Measurements from ENCODE around the gene RAB40B. TPM values are rescaled to one million over a fixed set of nuclear protein-coding genes. Genes with fewer than 3 reads are reported as not detected.

Gene RAB40B
- total RNA-seq, 1 donor from 2014 or later: 4.9 TPM

- H3K4me1 Mint-ChIP-seq: no peaks in the 10 kb centered on the region
- H3K9me3 Mint-ChIP-seq: no peaks in the 10 kb centered on the region
- H3K27ac Mint-ChIP-seq: no peak overlapping the region
- intact Hi-C loops (cut with micrococcal nuclease): no loop called here
- H3K36me3 Mint-ChIP-seq (ENCODE audit: low read depth): peaks cover 29% of the 10 kb centered on the region
- H3K4me3 Mint-ChIP-seq: no peak overlapping the region
- DNase-seq: no peak
- H3K27me3 Mint-ChIP-seq: no peaks in the 10 kb centered on the region
Observed at GRCh38 chr17:82726427-82726826, 27.9 kb upstream of the RAB40B start.

DNA sequence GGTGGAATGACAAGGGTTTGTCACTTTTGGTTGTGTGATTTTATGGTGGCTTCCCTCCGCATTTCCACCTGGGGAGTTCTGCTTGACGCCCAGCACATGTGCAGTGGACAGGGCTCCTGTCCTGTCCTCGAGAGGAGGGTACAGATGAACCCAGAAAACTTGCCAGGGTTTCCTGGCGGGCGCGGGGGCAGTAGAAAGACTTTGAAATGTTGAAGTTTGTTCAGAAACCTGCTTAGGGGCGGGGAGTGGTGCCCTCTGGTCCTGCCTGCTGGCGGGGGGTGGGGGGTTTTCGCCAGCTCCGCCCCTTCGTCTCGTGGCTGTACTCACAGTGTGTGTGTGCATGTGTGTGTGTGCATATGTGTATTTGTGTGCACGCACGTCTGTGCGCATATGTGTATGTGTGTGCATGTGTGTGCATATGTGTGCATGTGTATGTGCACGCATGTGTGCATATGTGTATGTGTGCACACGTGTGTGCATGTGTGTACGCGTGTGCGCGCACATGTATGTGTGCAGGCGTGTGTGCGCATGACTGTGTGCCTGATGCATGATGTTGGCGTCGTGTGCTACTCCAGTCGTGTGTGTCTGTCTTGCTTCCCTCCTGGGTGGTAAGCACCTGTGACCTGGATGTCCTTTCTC is 24.8 kb upstream of the RAB40B start:
- H3K27me3 Mint-ChIP-seq: no peaks in the 10 kb centered on the region
- H3K4me3 Mint-ChIP-seq: no peak overlapping the region
- peaks cover 3% of the 10 kb centered on the region for H3K4me1 Mint-ChIP-seq
- no peak for DNase-seq
- H3K36me3 Mint-ChIP-seq (ENCODE audit: low read depth): peaks cover 29% of the 10 kb centered on the region
- H3K27ac Mint-ChIP-seq: no peak overlapping the region
- no peaks in the 10 kb centered on the region for H3K9me3 Mint-ChIP-seq
- intact Hi-C loops (cut with micrococcal nuclease): no loop called here

GRCh38 chr17:82722341-82723013 is 24.0 kb upstream of the RAB40B start:
- Mint-ChIP-seq H3K36me3 (ENCODE audit: low read depth) (peaks cover 32% of the 10 kb centered on the region), H3K4me1 (peaks cover 10% of the 10 kb centered on the region), H3K9me3 (no peaks in the 10 kb centered on the region), H3K27me3 (no peaks in the 10 kb centered on the region), H3K27ac (no peak overlapping the region), H3K4me3 (no peak overlapping the region)
- intact Hi-C loops (cut with micrococcal nuclease): no loop called here
- no peak for DNase-seq

- H3K27me3 Mint-ChIP-seq: no peaks in the 10 kb centered on the region
- H3K27ac Mint-ChIP-seq: no peak overlapping the region
- intact Hi-C loops (cut with micrococcal nuclease): no loop called here
- no peak overlapping the region for H3K4me3 Mint-ChIP-seq
- no peak for DNase-seq
- H3K9me3 Mint-ChIP-seq: no peaks in the 10 kb centered on the region
- H3K36me3 Mint-ChIP-seq (ENCODE audit: low read depth): peaks cover 29% of the 10 kb centered on the region
- H3K4me1 Mint-ChIP-seq: peaks cover 19% of the 10 kb centered on the region
Observed at GRCh38 chr17:82720204-82720603, 21.7 kb upstream of the RAB40B start.

GRCh38 chr17:82718986-82719685 is 20.6 kb upstream of the RAB40B start:
- Mint-ChIP-seq H3K36me3 (ENCODE audit: low read depth) (peaks cover 29% of the 10 kb centered on the region), H3K4me1 (peaks cover 19% of the 10 kb centered on the region), H3K27me3 (no peaks in the 10 kb centered on the region), H3K27ac (no peak overlapping the region), H3K4me3 (peak overlapping the region; percentile 95), H3K9me3 (no peaks in the 10 kb centered on the region)
- intact Hi-C loops (cut with micrococcal nuclease): no loop called here
- no peak for DNase-seq

- H3K36me3 Mint-ChIP-seq (ENCODE audit: low read depth): peaks cover 16% of the 10 kb centered on the region
- peak; percentile 97 for DNase-seq
- H3K4me3 Mint-ChIP-seq: peak within 1 kb of the TSS; percentile 95
- H3K27me3 Mint-ChIP-seq: no peaks in the 10 kb centered on the region
- peak within 1 kb of the TSS; percentile 90 for H3K27ac Mint-ChIP-seq
- intact Hi-C loops (cut with micrococcal nuclease): loop anchor here (1.0 kb wide), 2 partner anchors 18 to 36 kb away; partner anchors contain the start of genes RAB40B and TBCD
- peaks cover 19% of the 10 kb centered on the region for H3K4me1 Mint-ChIP-seq
- no peaks in the 10 kb centered on the region for H3K9me3 Mint-ChIP-seq
Observed at GRCh38 chr17:82716203-82717010, 17.9 kb upstream of the RAB40B start, which contains the start of gene FN3KRP. Gene FN3KRP, plus strand, starts transcription at chr17:82716706. Its CDS starts 50 bp downstream, at chr17:82716756.

DNA sequence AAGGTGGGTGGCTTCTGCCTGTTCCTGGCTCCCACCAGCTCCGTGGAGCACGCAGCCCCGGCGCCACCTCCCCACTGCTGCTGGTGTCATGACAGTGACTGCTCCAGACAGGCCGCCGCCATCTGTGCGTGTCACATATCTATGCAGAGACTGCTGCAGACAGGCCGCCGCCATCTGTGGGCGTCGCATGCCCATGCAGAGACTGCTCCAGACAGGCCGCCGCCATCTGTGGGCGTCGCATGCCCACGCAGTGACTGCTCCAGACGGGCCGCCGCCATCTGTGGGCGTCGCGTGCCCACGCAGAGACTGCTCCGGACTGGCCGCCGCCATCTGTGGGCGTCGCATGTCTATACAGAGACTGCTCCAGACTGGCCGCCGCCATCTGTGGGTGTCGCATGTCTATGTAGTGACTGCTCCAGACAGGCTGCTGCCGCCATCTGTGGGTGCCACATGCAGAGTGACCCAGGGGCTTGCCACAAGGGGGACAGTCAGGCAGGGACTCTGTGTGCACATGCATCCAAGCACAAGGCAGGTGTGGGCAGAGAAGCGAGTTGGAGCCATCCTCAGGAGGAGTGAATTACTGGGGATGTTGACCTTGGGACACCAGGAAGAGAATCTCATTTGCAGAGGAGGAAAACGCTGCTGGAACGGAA is 14.7 kb upstream of the RAB40B start:
- Mint-ChIP-seq H3K9me3 (no peaks in the 10 kb centered on the region), H3K4me3 (no peak overlapping the region), H3K4me1 (peaks cover 16% of the 10 kb centered on the region), H3K27me3 (no peaks in the 10 kb centered on the region), H3K36me3 (ENCODE audit: low read depth) (peaks cover 6% of the 10 kb centered on the region), H3K27ac (peak overlapping the region; percentile 35)
- no peak for DNase-seq
- intact Hi-C loops (cut with micrococcal nuclease): no loop called here

GRCh38 chr17:82710499-82711232 is 12.2 kb upstream of the RAB40B start:
- no peak overlapping the region for H3K27ac Mint-ChIP-seq
- no peak for DNase-seq
- H3K4me3 Mint-ChIP-seq: no peak overlapping the region
- no peaks in the 10 kb centered on the region for H3K9me3 Mint-ChIP-seq
- no peaks in the 10 kb centered on the region for H3K36me3 Mint-ChIP-seq (ENCODE audit: low read depth)
- H3K4me1 Mint-ChIP-seq: peaks cover under 1% of the 10 kb centered on the region
- intact Hi-C loops (cut with micrococcal nuclease): no loop called here
- no peaks in the 10 kb centered on the region for H3K27me3 Mint-ChIP-seq

GRCh38 chr17:82709676-82710498 is 11.4 kb upstream of the RAB40B start:
- intact Hi-C loops (cut with micrococcal nuclease): no loop called here
- no peak for DNase-seq
- no peaks in the 10 kb centered on the region for H3K9me3 Mint-ChIP-seq
- H3K4me3 Mint-ChIP-seq: no peak overlapping the region
- H3K36me3 Mint-ChIP-seq (ENCODE audit: low read depth): no peaks in the 10 kb centered on the region
- no peak overlapping the region for H3K27ac Mint-ChIP-seq
- H3K4me1 Mint-ChIP-seq: no peaks in the 10 kb centered on the region
- H3K27me3 Mint-ChIP-seq: no peaks in the 10 kb centered on the region

DNA sequence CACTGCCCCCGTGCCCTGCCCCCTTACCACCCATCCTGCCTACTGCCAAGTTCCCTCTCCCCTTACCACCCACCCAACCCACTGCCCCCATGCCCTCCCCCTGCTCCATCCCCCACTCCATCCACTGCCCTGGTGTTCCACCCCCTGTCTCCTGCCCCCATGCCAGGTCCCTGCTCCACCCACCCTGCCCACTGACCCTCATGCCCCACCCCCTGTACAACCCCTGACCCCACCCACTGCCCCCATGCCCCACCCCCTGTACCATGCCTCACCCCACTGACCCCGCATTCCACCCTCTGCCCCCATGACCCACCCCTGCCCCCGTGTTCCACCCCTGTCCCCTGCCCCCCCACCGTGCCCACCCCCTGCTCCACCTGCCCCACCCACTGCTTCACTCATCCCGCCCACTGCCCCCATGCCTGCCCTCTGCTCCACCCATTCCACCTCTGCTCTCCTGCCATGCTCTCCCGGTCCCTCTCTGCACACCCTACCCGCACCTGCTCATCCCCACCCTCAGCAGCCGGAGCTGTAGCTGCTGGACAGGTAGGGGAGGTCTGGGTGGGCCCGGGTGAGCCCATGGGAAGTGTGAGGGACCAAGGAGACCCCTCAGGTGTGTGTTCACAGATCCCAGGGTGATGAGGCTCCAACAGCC is 10.7 kb upstream of the RAB40B start:
- DNase-seq: no peak
- Mint-ChIP-seq H3K9me3 (no peaks in the 10 kb centered on the region), H3K27me3 (no peaks in the 10 kb centered on the region), H3K36me3 (ENCODE audit: low read depth) (no peaks in the 10 kb centered on the region), H3K27ac (no peak overlapping the region), H3K4me3 (no peak overlapping the region), H3K4me1 (no peaks in the 10 kb centered on the region)
- intact Hi-C loops (cut with micrococcal nuclease): no loop called here

- intact Hi-C loops (cut with micrococcal nuclease): no loop called here
- H3K36me3 Mint-ChIP-seq (ENCODE audit: low read depth): no peaks in the 10 kb centered on the region
- no peak for DNase-seq
Observed at GRCh38 chr17:82705756-82706155, 7.3 kb upstream of the RAB40B start.

GRCh38 chr17:82704886-82705285 is 6.4 kb upstream of the RAB40B start:
- H3K4me1 Mint-ChIP-seq: no peaks in the 10 kb centered on the region
- DNase-seq: no peak
- H3K27ac Mint-ChIP-seq: no peak overlapping the region

More at GRCh38 chr17:82705756-82706155, 7.3 kb upstream of the RAB40B start:
- H3K4me1 Mint-ChIP-seq: no peaks in the 10 kb centered on the region
- H3K9me3 Mint-ChIP-seq: no peaks in the 10 kb centered on the region
- H3K4me3 Mint-ChIP-seq: no peak overlapping the region
- no peaks in the 10 kb centered on the region for H3K27me3 Mint-ChIP-seq
- no peak overlapping the region for H3K27ac Mint-ChIP-seq

More at GRCh38 chr17:82704886-82705285, 6.4 kb upstream of the RAB40B start:
- H3K36me3 Mint-ChIP-seq (ENCODE audit: low read depth): no peaks in the 10 kb centered on the region
- intact Hi-C loops (cut with micrococcal nuclease): no loop called here
- H3K9me3 Mint-ChIP-seq: no peaks in the 10 kb centered on the region
- H3K27me3 Mint-ChIP-seq: no peaks in the 10 kb centered on the region
- H3K4me3 Mint-ChIP-seq: no peak overlapping the region
